GM13976 (cell line): ENCODE measurements around the gene MIGA1.
"Not testable (repeated sequence)": the region's sequence is repeated elsewhere in the genome, so short reads cannot be mapped to it uniquely, and the experiment has no call there.

Experiments used
- DNase-seq: peaks from one replicate; pipeline ENCODE4 v3.0.0; 2012; ENCODE audit warnings: low spot score
- CTCF ChIP-seq: IDR thresholded peaks from 2 replicates; pipeline ENCODE4 v1.5.1; 2012; ENCODE audit warnings: borderline replicate concordance, mild to moderate bottlenecking; ENCODE audit not compliant: insufficient read depth; ENCODE audit errors: extremely low read depth, missing control alignments, control extremely low read depth
- in situ Hi-C: fragments of 300-500 bp; cut with MboI; formaldehyde crosslinking; loops from one replicate; pipeline ENCODE4 v1.12.0; 2022; ENCODE audit warnings: low sequenced_read_pairs, mixed read lengths, inconsistent platforms; ENCODE audit not compliant: unreplicated experiment

Gene MIGA1

GRCh38 chr1:77825131-77825709 lies 45.8 kb downstream of the MIGA1 start:
- peak; percentile 28 for TF ChIP-seq CTCF
- in situ Hi-C loops = no loop called here
- DNase-seq = peak; percentile 27

GRCh38 chr1:77826851-77827250 lies 47.4 kb downstream of the MIGA1 start:
- in situ Hi-C loops, DNase-seq: not testable (repeated sequence)

- in situ Hi-C loops = no loop called here
- no peak for DNase-seq
- no peak for TF ChIP-seq CTCF
Measured at GRCh38 chr1:77828098-77828497, 48.6 kb downstream of the MIGA1 start.

- no peak for DNase-seq
- in situ Hi-C loops = no loop called here
- no peak for TF ChIP-seq CTCF
Measured at GRCh38 chr1:77829851-77830250, 50.4 kb downstream of the MIGA1 start.

GRCh38 chr1:77830946-77831345 lies 51.5 kb downstream of the MIGA1 start:
- no peak for TF ChIP-seq CTCF
- no peak for DNase-seq
- in situ Hi-C loops = no loop called here

GRCh38 chr1:77831566-77831965 lies 52.1 kb downstream of the MIGA1 start:
- DNase-seq = no peak
- no peak for TF ChIP-seq CTCF
- in situ Hi-C loops = no loop called here

- TF ChIP-seq CTCF = no peak
- in situ Hi-C loops = no loop called here
- DNase-seq = no peak
Measured at GRCh38 chr1:77831976-77832711, 52.7 kb downstream of the MIGA1 start.
